Measurements from ENCODE around the gene SDF4.

Gene SDF4

GRCh38 chr1:1203561-1204424 is 28.0 kb downstream of the SDF4 start:
- H2AFZ ChIP-seq (ENCODE audit: low read depth, low read length): no peak overlapping the region
- TF ChIP-seq CTCF (IDR thresholded peaks at IDR 0.05; ENCODE audit: low read depth, low read length) (no peak), EZH2phosphoT487 (IDR thresholded peaks at IDR 0.05; ENCODE audit: low read depth) (no peak)
- no peak overlapping the region for H3K27ac ChIP-seq (ENCODE audit: low read length)
- peaks cover 33% of the 10 kb centered on the region for H3K27me3 ChIP-seq (ENCODE audit: low read depth, low read length)
- H3K9ac ChIP-seq (ENCODE audit: low read length): no peak overlapping the region
- H3K79me2 ChIP-seq (ENCODE audit: low read length): no peaks in the 10 kb centered on the region
- peaks cover 12% of the 10 kb centered on the region for H3K4me1 ChIP-seq (ENCODE audit: low read length)
- H4K20me1 ChIP-seq (ENCODE audit: insufficient read depth, low read length): no peaks in the 10 kb centered on the region
- no peak overlapping the region for H3K4me3 ChIP-seq (ENCODE audit: low read length)
- H3K36me3 ChIP-seq (replicated peaks; ENCODE audit: low read depth, low read length): no peaks in the 10 kb centered on the region
- H3K4me2 ChIP-seq (ENCODE audit: low read length): no peak overlapping the region
- H3K9me3 ChIP-seq (ENCODE audit: insufficient read depth, low read length): no peaks in the 10 kb centered on the region

GRCh38 chr1:1202831-1203560 is 28.8 kb downstream of the SDF4 start:
- Histone ChIP-seq H3K27me3 (ENCODE audit: low read depth, low read length) (peaks cover 29% of the 10 kb centered on the region), H3K4me1 (ENCODE audit: low read length) (peaks cover 12% of the 10 kb centered on the region), H3K27ac (ENCODE audit: low read length) (no peak overlapping the region), H3K9ac (ENCODE audit: low read length) (no peak overlapping the region), H3K4me2 (ENCODE audit: low read length) (no peak overlapping the region), H2AFZ (ENCODE audit: low read depth, low read length) (no peak overlapping the region), H4K20me1 (ENCODE audit: insufficient read depth, low read length) (no peaks in the 10 kb centered on the region), H3K36me3 (replicated peaks; ENCODE audit: low read depth, low read length) (no peaks in the 10 kb centered on the region), H3K79me2 (ENCODE audit: low read length) (no peaks in the 10 kb centered on the region), H3K9me3 (ENCODE audit: insufficient read depth, low read length) (no peaks in the 10 kb centered on the region), H3K4me3 (ENCODE audit: low read length) (no peak overlapping the region)
- no peak for TF ChIP-seq CTCF (IDR thresholded peaks at IDR 0.05; ENCODE audit: low read depth, low read length)
- no peak for TF ChIP-seq EZH2phosphoT487 (IDR thresholded peaks at IDR 0.05; ENCODE audit: low read depth)

- Histone ChIP-seq H3K79me2 (ENCODE audit: low read length) (no peaks in the 10 kb centered on the region), H3K36me3 (replicated peaks; ENCODE audit: low read depth, low read length) (no peaks in the 10 kb centered on the region), H3K4me1 (ENCODE audit: low read length) (peaks cover 4% of the 10 kb centered on the region), H4K20me1 (ENCODE audit: insufficient read depth, low read length) (no peaks in the 10 kb centered on the region), H3K9me3 (ENCODE audit: insufficient read depth, low read length) (no peaks in the 10 kb centered on the region), H2AFZ (ENCODE audit: low read depth, low read length) (no peak overlapping the region), H3K4me2 (ENCODE audit: low read length) (peak overlapping the region; percentile 65), H3K9ac (ENCODE audit: low read length) (peak overlapping the region; percentile 52), H3K27me3 (ENCODE audit: low read depth, low read length) (peaks cover 13% of the 10 kb centered on the region), H3K4me3 (ENCODE audit: low read length) (peak overlapping the region; percentile 71), H3K27ac (ENCODE audit: low read length) (no peak overlapping the region)
- no peak for TF ChIP-seq EZH2phosphoT487 (IDR thresholded peaks at IDR 0.05; ENCODE audit: low read depth)
- TF ChIP-seq CTCF (IDR thresholded peaks at IDR 0.05; ENCODE audit: low read depth, low read length): no peak
Observed at GRCh38 chr1:1200876-1201810, 30.7 kb downstream of the SDF4 start.

Measured in OCI-LY3 (cell line).